Subcutaneous abdominal adipose tissue (tissue), 5 donors: ENCODE measurements around the gene H1-8.

ENCODE experiments used
- H3K27ac ChIP-seq: one replicate; pipeline ENCODE4 v1.7.0; 2013; ENCODE audit warnings: low read depth, mild to moderate bottlenecking, inconsistent platforms, low read length, moderate library complexity
- H3K27me3 ChIP-seq, 5 donors: one replicate each; pipeline ENCODE4 v1.7.0; 2013; ENCODE audit warnings: low read length in 5 of 5, inconsistent platforms in 1 of 5; ENCODE audit not compliant: control insufficient read depth in 5 of 5, insufficient read depth in 4 of 5
- H3K36me3 ChIP-seq, 5 donors: one replicate each; pipeline ENCODE4 v1.7.0; 2013; ENCODE audit warnings: low read length in 5 of 5; ENCODE audit not compliant: control insufficient read depth in 5 of 5, insufficient read depth in 5 of 5
- H3K4me1 ChIP-seq, 5 donors: one replicate each; pipeline ENCODE4 v1.7.0; 2013; ENCODE audit warnings: low read length in 5 of 5, mild to moderate bottlenecking in 3 of 5, moderate library complexity in 1 of 5; ENCODE audit not compliant: control insufficient read depth in 5 of 5, insufficient read depth in 5 of 5
- H3K4me3 ChIP-seq, 5 donors: one replicate each; pipeline ENCODE4 v1.7.0; 2013; ENCODE audit warnings: low read length in 5 of 5, low read depth in 1 of 5
- H3K9ac ChIP-seq, 5 donors: one replicate each; pipeline ENCODE4 v1.7.0; 2013; ENCODE audit warnings: low read length in 5 of 5, mild to moderate bottlenecking in 4 of 5, moderate library complexity in 3 of 5
- H3K9me3 ChIP-seq, 5 donors: one replicate each; pipeline ENCODE4 v1.7.0; 2013; ENCODE audit warnings: low read length in 5 of 5; ENCODE audit not compliant: control insufficient read depth in 5 of 5
- donor health status: healthy.
- donor health status: healthy.
- donor health status: healthy.
- donor health status: healthy.
- donor health status: healthy.

The H1-8 gene

GRCh38 chr3:129567176-129567705 is 24.3 kb downstream of the H1-8 start:
- H3K27me3 ChIP-seq = no peaks in the 10 kb centered on the region
- peaks cover 6 to 97% (median 90%) of the 10 kb centered on the region in 5 donors for H3K36me3 ChIP-seq
- H3K4me3 ChIP-seq = no peak overlapping the region
- no peak overlapping the region for H3K9ac ChIP-seq
- H3K4me1 ChIP-seq = peaks cover 4 to 56% (median 43%) of the 10 kb centered on the region in 5 donors
- no peaks in the 10 kb centered on the region for H3K9me3 ChIP-seq
- H3K27ac ChIP-seq = no peak overlapping the region

DNA sequence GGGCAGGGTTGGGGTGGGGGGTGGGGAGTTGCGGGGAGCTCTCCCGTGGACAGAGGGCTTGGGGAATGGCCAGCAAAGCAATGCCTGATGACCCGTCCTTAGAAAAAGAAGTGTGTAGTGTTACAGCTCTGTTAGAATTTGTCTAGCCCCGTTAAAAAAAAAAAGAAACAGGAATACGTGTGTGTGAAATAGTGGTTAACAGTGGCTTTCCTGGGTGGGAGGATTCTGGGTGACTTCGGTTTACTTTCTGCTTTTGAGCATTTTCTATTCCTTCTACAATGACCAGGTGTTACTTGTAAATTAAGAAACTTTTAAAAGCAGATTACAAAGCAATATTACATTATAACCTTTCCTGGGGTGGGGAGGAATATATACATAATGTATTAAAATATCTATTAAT is 25.0 kb downstream of the H1-8 start:
- peaks cover 4 to 49% (median 37%) of the 10 kb centered on the region in 5 donors for H3K4me1 ChIP-seq
- H3K36me3 ChIP-seq = peaks cover 6 to 97% (median 90%) of the 10 kb centered on the region in 5 donors
- peak overlapping the region; percentile 11 for H3K27ac ChIP-seq
- no peaks in the 10 kb centered on the region for H3K27me3 ChIP-seq
- H3K9ac ChIP-seq = no peak overlapping the region
- no peaks in the 10 kb centered on the region for H3K9me3 ChIP-seq
- H3K4me3 ChIP-seq = no peak overlapping the region

DNA sequence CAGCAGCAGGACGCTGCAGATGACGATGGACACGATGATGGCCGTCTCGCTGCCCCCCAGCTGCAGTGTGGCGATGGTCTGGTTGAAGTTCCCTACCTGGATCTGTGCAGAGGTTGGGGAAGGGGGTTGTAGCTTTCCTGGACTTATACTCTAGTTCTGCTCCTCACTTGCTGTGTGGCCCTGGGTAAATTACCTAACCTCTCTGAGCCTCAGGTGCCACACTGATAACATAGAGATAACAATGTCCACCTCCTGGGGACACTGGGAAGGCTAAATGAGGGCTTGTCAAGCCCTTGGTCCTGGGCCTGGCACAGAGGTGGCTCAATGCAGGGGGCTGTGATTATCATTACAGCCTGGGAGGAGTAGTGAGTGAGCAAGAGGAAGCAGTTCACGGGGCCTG is 26.9 kb downstream of the H1-8 start:
- peaks cover under 1 to 31% (median 20%) of the 10 kb centered on the region in 5 donors for H3K4me1 ChIP-seq
- H3K27me3 ChIP-seq = no peaks in the 10 kb centered on the region
- H3K36me3 ChIP-seq = peaks cover 6 to 97% (median 92%) of the 10 kb centered on the region in 5 donors
- H3K9ac ChIP-seq = no peak overlapping the region
- no peak overlapping the region for H3K27ac ChIP-seq
- no peaks in the 10 kb centered on the region for H3K9me3 ChIP-seq
- H3K4me3 ChIP-seq = no peak overlapping the region

DNA sequence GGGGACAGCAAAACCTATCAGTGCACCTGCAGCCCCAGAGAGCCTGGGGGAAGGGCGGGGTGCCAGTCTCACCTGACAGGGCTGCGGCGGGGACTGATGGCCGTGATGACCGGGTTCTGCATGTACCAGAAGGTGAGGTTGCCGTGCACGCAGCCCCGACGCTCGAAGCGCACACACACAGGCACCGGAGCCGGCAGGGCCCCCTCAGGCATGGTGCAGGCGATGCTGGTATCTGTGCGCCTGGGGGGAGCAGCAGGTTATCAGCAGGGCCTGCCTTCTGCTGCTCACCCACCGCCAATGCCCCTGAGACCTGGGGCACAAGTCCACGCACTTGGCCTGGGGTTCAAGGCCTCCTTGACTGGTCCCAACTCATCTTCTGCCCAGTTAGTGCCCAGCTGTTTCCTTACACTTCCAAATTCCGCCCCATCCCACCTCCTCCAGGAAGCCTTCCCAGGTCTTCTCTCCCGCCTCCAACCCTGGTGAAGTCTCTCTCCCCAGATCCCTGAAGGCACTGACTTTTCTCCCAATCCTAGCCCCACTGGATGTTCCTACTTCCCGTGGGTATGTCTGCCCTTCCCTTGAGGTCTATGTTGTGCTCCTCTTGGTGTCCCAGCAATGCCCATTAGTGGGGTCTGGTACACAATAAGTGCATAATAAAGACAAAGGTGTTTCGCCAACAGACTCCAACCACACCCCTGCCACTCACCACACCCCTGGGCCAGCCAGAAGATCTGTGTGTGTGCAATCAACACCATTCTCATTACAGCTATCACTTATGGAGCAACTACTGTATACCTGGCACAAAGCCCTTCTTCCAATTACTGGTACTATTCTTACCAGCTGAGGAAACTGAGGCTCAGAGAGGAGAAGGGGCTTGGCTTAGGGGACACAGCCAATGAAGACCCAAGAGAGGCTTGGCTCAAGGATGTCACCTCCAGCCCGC is 28.9 kb downstream of the H1-8 start:
- no peak overlapping the region for H3K4me3 ChIP-seq
- H3K9ac ChIP-seq = no peak overlapping the region
- H3K9me3 ChIP-seq = no peaks in the 10 kb centered on the region
- no peaks in the 10 kb centered on the region for H3K27me3 ChIP-seq
- H3K4me1 ChIP-seq = peaks cover 2 to 26% (median 20%) of the 10 kb centered on the region in 5 donors
- H3K36me3 ChIP-seq = peaks cover 6 to 97% (median 91%) of the 10 kb centered on the region in 5 donors
- no peak overlapping the region for H3K27ac ChIP-seq

GRCh38 chr3:129572603-129573002 is 29.6 kb downstream of the H1-8 start:
- Histone ChIP-seq H3K27ac (no peak overlapping the region), H3K36me3 (peaks cover 6 to 95% (median 88%) of the 10 kb centered on the region in 5 donors), H3K9me3 (no peaks in the 10 kb centered on the region), H3K27me3 (no peaks in the 10 kb centered on the region), H3K4me1 (peaks cover 2 to 26% (median 20%) of the 10 kb centered on the region in 5 donors), H3K4me3 (no peak overlapping the region), H3K9ac (no peak overlapping the region)

DNA sequence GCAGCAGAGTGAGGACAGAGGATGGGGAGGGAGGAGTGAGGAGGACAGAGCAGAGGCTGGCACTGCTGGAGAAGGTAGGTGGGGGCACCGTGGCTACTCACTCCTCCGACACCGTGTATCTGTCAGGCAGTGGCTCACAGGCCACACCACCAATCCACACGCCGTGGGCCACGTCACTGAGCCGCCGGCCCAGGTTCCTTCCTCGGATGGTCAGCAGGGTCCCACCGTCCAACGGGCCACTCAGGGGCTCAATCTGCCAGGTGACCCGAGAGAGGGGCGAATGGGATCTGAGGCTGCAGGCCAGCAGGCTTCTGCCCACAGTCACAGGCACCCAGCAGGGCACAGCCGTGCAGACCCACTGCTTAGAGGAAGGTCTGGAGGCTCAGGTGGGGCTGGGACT is 30.5 kb downstream of the H1-8 start:
- Histone ChIP-seq H3K4me1 (peaks cover 4 to 31% (median 27%) of the 10 kb centered on the region in 5 donors), H3K27me3 (no peaks in the 10 kb centered on the region), H3K36me3 (peaks cover 6 to 97% (median 95%) of the 10 kb centered on the region in 5 donors), H3K27ac (no peak overlapping the region), H3K9me3 (no peaks in the 10 kb centered on the region), H3K9ac (no peak overlapping the region), H3K4me3 (no peak overlapping the region)

GRCh38 chr3:129574206-129574605 is 31.2 kb downstream of the H1-8 start:
- Histone ChIP-seq H3K27ac (no peak overlapping the region), H3K9me3 (no peaks in the 10 kb centered on the region), H3K9ac (no peak overlapping the region), H3K4me1 (peaks cover 4 to 38% (median 35%) of the 10 kb centered on the region in 5 donors), H3K4me3 (no peak overlapping the region), H3K27me3 (no peaks in the 10 kb centered on the region), H3K36me3 (peaks cover 1 to 97% (median 93%) of the 10 kb centered on the region in 5 donors)

DNA sequence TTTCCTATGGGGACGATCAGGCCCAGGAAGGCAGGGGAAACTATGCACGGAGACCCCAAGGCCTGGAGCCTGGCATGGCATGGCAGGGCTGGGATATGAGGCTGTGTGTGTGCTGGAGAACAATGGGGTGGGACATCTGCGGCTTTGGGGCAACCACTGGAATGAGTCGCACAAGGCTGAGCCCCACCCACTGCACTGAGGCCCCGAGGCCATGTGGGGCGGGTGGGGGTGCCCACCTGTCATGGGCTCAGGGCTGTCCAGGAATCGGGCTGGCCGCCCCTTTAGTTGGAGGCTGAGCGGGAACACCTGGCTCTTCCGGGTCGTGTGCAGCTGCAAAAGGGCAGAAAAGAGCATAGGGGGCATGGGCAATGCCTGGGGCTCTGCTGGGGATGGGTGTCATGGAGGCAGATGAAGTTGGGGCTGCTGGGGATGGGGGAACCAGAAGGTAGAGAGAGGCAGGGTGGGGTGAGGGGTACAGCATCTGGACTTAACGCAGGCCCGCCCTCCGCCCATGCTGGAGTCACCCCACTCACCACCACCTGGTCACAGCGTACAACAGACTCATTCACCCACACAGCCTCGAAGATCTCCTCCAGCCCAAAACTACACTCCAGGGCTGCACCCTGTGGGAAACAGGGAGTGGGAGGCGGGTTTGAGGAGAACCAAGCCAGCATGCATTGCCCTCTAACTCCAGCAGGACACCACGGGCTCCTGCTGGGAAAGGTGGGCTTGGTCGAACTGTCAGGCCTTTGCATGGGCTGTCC is 32.4 kb downstream of the H1-8 start:
- Histone ChIP-seq H3K36me3 (peaks cover 0 to 97% (median 93%) of the 10 kb centered on the region in 5 donors), H3K9me3 (no peaks in the 10 kb centered on the region), H3K27ac (no peak overlapping the region), H3K4me1 (peaks cover 10 to 50% (median 47%) of the 10 kb centered on the region in 5 donors), H3K9ac (no peak overlapping the region), H3K4me3 (no peak overlapping the region), H3K27me3 (no peaks in the 10 kb centered on the region)

DNA sequence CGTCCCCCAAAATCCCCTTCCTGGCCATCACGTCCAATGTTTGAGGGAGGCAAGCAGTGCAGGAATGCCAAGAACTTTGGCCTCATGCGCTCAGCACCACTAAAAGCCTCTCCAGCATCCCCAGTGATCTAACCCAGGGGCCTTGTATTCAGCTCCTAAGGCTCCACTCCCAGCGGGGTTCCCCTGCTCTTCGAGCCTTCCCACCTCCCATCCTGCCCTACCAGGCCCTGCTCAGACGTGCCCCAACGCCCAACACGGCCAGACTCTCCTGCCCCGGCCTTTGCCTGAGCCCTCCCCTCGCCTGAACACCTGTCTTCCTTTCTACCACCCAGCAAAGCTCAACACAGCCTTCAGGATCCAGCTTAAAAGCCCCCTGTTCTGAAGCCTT is 33.0 kb downstream of the H1-8 start:
- H3K9ac ChIP-seq = no peak overlapping the region
- no peaks in the 10 kb centered on the region for H3K9me3 ChIP-seq
- no peak overlapping the region for H3K4me3 ChIP-seq
- peaks cover 0 to 97% (median 93%) of the 10 kb centered on the region in 5 donors for H3K36me3 ChIP-seq
- no peaks in the 10 kb centered on the region for H3K27me3 ChIP-seq
- H3K27ac ChIP-seq = no peak overlapping the region
- peaks cover 12 to 56% (median 51%) of the 10 kb centered on the region in 5 donors for H3K4me1 ChIP-seq
